Measurements from ENCODE around the gene DGKG.

Gene DGKG

DNA sequence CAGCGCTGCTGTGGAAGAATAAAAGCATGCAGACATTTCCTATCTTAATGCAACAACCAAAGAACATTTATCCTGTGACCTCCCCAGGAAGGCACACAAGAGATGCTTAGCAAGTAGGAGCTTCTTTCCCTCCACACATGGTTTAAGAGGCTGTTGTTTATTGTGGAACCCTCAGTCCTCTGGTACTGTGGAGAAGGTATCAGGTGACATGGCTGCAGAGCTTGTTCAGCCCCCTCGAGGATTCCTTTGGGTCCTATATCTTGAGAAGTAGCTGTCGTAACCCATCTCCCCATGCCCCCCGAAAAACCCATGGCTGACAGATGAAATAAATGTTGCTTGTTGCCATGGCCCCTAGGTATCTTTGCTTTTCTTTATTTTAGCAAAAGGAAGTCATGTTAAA lies 232.8 kb downstream of the DGKG start:
- DNase-seq (ENCODE audit: low read depth) = no peak
- H3K4me3 ChIP-seq (ENCODE audit: low read depth, low read length) = no peak overlapping the region

DNA sequence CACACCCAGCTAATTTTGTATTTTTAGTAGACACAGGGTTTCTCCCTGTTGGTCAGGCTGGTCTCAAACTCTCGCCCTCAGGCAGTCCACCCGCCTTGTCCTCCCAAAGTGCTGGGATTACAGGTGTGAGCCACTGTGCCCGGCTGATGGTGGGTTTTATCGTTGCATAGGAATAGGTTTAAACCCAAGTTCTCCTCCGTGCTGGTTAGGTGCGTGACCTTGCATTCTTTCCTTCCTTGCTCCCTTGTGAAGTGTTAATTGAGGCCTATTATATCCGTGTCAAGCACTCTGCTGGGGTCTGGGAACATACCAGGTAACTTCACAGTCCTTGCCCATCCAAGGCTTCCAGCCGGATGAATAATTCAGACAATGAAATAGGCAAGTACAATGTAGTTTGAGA lies 233.9 kb downstream of the DGKG start:
- no peak overlapping the region for H3K4me3 ChIP-seq (ENCODE audit: low read depth, low read length)
- no peak for DNase-seq (ENCODE audit: low read depth)

DNA sequence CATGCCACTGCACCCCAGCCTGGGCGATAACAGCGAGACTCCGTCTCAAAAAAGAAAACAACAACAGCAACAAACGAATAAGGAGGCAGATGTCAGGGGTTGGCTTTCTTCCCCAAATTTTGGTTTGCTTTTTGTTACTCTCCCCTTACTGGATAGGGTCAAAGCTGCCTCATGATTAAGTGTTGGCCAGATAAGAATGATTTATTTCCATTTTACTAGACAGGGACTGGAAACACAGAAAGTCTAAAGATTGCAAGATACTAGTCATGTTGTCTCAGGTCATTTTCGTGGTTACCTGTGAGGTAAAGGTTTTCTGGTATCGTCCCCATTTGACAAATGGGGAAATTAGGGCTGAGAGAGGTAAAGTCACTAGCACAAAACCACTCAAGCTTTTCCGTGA lies 234.6 kb downstream of the DGKG start:
- H3K4me3 ChIP-seq (ENCODE audit: low read depth, low read length) = no peak overlapping the region
- DNase-seq (ENCODE audit: low read depth) = no peak

DNA sequence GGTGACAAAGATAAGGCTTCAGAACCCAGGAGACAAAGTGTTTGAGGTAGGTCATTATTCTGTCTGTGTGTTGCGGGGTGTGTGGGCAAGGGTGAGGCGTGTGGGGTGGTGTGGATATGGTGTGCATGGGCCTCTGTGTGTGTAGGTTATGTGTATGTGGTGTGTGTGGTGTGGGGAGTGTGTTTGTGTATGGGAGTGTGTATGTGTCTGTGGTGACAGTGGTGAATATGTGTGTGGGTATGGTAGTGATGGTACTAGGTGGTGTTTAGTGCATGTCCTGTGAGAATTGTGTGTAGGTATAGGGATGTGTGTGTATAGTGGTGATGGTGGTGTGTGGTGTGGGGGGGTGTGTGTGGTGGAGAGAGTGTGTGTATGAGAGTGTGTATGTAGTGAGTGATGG lies 236.9 kb downstream of the DGKG start:
- no peak for DNase-seq (ENCODE audit: low read depth)
- no peak overlapping the region for H3K4me3 ChIP-seq (ENCODE audit: low read depth, low read length)

DNA sequence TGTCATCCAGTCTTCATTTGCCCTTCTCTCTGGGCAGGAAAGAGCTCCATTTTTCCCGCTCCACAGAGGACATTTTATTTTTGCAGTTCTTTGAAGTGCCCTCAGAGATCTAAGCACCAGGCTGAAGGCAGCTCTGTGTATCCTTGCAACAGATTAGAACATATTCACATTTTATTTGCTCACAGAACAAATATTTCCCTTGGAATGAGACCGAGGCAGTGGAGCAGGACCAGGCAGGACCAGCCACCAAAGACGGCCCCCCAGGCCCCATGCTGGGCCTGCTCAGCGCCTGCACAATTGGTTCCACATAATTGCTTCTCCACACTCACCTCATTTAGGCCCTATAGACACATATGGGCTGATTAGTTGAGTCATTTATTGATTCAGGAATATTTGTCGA lies 237.4 kb downstream of the DGKG start:
- no peak overlapping the region for H3K4me3 ChIP-seq (ENCODE audit: low read depth, low read length)

DNA sequence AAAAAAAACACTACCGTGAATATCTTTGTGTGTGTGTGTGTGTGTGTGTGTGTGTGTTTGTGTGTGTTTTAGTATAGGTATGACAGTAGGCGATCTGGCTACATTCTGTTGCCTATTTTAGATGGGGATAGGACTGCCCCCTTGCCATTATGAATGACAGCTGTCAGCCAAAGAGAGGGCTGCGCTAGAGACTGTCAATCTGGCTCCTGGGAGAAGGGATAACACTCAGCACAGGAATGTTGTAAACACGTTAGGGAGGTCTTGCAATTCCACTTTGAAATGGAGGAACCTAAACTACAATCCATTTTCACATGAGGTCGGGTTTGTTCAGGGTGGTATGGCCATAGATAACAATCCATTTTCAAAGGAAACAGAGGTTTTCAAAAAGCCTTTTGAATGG lies 239.0 kb downstream of the DGKG start:
- DNase-seq (ENCODE audit: low read depth) = no peak
- H3K4me3 ChIP-seq (ENCODE audit: low read depth, low read length) = no peak overlapping the region

More for the DNA sequence above, 237.4 kb downstream of the DGKG start:
- no peak for DNase-seq (ENCODE audit: low read depth)

DNA sequence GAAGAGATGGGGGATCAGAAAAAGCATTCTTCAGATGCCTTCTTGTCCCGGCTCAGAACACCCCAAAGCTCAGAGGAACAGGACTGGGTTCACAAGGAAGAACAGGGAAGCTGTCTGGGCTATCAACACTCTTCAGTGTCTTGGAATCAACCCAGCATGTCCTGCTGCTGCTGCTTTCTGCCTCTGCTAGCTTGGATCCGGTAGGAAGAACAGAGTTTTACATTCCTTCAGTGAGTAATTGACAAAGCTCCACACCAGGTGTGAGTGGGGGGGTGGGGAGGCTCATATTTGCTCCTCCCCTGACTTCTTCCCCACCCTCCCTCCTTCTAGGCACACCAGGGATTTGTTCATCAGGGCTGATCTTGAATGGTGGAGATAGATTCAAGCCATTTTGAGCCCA lies 240.1 kb downstream of the DGKG start:
- no peak for DNase-seq (ENCODE audit: low read depth)
- H3K4me3 ChIP-seq (ENCODE audit: low read depth, low read length) = no peak overlapping the region

DNA sequence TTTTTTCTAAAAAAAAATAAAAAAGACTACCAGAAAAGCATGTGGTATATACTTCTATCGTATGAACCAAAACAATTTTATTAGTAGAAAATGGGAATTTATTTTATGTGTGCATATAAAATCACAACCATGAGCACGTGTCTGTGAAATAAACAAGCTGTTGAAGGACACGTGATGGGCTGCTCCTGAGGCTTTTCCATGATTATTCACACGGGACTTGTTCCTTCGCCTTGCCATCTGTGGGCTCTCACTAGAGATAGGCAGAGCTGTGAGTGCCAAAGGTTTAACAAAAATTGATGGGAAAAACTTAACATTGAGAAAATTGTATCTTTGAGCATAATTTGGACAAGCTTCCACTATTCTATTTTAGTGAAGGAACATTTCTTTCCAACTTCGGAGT lies 240.8 kb downstream of the DGKG start:
- DNase-seq (ENCODE audit: low read depth) = no peak
- no peak overlapping the region for H3K4me3 ChIP-seq (ENCODE audit: low read depth, low read length)

DNA sequence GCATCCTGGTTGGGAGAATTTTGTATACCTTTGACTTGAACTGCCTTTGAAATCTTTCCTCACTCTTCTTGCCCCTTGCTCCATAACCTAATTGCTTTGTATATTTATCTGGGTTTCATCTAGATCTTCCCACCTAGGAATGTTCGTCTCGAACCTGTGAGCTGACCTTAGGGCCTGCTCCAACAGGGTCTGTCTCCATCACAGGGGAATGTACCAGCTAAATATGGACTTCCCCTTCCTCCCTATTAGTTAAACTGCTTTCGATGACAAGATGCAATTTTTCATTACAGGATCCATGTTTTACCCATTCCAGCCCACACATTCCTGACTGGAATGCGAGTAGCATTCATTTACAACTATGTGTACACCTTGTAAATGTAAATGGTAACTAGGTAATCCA lies 242.5 kb downstream of the DGKG start:
- H3K4me3 ChIP-seq (ENCODE audit: low read depth, low read length) = no peak overlapping the region
- no peak for DNase-seq (ENCODE audit: low read depth)

DNA sequence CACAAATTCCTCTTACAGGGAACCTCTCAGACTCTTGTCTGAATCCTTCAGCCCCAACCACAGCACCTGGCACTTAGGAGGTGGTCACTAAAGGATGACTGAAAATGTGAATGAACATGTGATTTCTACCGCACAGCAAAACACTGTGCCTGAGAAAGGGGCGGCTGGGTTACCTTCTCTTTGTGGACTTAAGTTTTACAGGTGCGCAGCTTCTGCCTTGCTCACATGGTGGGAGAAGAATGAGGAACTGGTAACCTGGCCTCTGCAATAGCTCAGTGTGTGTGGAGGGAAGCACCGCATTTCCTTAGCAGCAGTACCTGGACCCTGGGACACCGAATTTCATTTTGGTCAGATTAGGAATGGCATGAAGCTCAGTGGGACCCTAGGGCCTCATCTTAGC lies 243.3 kb downstream of the DGKG start:
- DNase-seq (ENCODE audit: low read depth) = no peak
- no peak overlapping the region for H3K4me3 ChIP-seq (ENCODE audit: low read depth, low read length)

DNA sequence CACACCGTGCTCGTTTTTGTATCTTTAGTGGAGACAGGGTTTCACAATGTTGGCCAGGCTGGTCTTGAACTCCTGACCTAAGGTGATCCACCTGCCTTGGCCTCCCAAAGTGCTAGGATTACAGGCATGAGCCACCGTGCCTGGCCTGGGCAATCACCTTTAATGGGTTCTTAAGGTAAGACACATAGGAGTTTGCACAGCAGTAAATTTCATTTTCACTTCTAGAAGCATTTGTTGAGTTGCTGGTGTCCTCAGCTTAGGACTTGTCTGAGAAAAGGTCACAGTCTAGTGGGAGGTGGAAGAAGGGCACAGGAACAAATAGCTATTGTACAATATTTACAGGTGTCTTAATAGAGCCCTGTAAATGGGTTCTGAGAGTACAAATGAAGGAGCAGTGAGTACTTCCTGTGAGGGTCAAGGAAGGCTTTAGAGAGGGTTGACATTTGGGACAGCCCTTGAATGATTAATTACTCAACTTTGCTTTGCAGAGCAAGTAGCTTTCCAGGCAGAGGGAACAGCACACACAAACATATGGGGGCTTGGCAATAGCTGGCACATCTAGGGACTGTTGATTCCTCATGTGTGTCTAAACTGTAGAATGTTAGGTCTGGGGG lies 244.4 kb downstream of the DGKG start:
- no peak for DNase-seq (ENCODE audit: low read depth)
- no peak overlapping the region for H3K4me3 ChIP-seq (ENCODE audit: low read depth, low read length)

DNA sequence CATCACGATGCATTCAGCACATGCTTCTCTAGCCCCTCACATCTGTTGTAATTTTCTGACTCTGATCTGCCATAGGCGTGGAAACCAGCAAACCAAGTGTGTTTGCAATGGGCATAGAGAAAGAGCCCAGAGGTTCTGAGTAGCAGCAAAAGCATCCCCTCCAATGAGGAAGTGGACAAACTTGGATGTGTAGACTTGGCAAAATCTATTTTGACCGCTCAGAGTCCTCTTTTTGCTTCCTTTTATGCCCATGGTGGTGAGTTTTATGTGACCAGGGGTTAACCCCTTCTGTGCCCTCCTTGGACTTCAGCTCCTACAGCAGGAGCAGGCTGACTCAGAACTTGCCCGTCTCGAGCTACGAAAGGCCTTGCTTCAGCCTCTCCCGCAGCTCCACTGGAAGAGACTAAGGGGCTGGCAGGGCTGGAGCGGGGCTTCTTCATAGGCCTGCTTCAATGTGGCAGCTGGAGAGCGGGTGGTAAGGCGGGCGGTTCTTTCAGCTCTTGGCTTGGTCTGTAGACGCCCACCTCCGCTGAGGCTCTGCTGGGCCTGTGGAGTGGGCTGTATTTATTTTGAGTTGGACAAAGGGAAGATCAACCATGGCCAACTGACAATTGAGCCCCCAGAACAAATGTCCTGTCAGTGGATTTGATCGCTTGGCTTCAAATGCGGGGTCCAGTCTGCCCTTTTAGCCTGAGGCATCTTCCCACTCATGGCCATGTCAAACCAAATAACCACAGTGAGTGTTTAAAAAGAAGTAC lies 246.6 kb downstream of the DGKG start:
- no peak for DNase-seq (ENCODE audit: low read depth)
- H3K4me3 ChIP-seq (ENCODE audit: low read depth, low read length) = no peak overlapping the region

DNA sequence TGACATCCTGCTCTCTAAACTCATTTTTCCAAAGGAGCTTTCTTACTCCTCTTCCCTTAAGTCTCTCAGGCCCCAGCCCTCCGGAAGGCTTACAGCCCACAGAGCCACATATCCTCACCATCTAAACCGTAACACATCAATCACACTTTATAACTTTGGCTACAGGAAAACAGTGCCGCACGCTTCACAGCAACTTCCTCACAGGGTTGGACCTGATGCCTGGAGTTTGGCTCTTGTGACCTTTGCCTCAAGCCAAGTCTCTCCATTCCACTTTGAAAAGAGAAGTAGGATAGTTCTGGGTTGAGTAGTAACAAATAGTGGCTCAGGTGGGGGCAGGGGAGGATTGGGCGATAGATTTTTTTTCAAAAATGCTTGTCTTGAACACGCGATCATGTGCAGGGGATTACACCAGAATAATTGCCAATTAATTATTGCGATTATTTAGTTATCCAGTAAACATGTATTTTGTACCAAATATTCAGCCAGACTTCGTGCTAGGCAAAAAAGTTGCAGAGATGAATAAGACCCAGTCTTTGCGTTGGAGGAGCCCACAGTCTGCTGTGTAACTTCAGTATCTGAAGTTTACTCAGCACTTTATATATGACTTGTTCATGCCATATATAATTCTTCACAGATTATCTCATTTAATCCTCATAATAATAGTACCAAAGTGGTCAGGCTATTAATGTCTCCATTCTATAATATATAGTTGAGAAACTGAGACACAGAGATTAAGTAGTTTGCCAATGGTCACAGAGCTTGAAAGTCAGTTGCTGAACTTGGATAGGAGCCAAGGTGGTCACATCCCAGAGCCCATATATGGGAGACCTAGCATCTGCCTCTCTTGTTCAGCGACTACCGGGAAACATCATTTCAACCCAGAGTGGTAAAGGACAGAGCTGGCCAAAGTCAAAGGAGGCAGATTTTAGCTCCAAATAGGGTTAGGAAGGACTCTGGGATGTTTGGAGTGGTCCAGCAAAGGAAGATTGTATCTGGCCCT lies 250.8 kb downstream of the DGKG start:
- H3K4me3 ChIP-seq (ENCODE audit: low read depth, low read length) = no peak overlapping the region
- no peak for DNase-seq (ENCODE audit: low read depth)

DNA sequence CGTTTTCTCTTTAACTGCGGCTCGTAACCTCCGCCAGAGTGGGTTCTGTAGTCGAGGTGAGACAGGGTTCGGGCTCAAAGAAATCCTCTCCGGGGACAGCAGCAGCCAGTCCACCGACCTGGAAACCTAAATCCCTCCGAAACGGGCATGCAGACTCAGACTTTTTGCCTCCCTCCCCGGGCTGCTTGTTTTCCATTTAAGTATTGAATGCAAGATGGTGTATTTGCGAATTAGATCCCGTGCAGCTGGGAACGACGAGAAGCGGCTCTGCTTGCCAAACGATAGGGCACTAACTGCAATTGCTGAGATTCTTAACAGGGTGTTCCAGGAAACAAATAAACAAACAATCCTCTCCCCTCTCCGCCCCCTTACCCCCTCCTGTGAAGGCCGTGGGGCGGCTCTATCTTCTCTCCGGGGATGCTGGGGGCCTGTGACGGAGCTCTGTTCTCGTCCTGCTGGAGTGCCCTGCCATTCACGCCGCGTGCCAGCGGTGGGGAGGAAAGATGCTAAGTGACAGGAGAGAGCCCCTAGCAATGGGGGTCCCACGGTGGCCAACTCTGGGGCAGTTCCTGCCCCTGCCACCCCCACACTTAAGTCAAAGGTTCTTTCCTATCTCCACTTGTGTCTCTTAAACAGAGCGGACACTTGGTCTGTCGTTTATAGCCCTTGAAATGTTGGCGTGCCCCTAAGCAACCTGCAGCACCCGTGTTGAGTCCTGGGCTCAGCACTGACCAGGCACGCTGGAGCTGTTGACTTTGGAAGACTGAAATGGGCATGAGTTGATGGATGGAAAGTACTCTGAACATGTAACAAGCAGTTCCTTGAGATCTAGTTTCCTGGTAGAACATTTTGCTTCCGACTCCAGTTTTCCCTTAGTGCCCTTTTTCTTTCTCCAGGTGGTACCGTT lies 251.9 kb downstream of the DGKG start:
- H3K4me3 ChIP-seq (ENCODE audit: low read depth, low read length) = peak overlapping the region; percentile 55
- DNase-seq (ENCODE audit: low read depth) = no peak

DNA sequence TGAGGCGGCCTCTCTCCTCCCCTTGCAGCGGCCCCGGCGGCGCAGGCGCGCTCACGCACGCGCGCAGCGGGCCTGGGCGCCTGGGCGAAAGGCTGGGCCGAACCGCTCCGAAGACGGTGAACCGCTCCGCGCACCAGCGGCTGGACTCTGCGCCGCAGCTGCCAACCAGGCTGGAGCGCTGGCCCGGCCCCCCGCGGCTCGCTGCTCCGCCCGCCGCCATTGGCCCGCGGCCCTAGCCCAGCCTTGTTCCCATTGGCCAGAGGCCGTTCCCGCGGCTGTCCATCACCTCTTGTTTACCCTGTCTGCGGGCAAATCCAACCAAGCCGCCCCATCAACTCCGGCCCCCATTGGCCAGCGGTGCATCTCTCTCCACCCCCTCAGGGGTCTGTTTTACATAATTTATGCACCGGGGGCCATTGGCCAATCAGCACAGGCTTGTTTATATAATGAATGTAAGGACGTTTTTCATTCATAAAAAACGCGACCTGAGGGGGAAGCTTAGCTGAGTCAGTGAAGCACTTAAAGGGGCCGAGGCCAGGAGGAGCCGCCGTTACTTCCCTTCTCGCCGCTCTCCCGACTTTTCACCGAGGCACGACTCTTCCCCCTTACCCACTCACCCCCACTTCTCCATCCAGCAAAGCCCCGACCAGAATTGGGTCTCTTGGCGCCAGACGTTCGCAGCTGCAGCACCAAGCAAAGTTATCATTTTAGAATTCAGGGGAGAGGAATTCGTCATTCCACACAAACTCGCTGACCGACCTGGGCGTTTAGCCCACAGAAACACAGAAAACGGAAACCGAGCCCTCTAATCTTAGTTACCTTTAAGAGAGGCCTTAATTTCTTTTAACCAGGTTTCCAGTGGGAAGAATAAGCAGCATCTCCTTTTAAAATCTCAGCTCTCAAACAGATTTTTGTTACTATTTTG lies 252.8 kb downstream of the DGKG start, which contains the start of gene ETV5:
TSS of gene ETV5 (minus strand) at position 149 of the 925 bp plus-strand sequence. CDS start 3,221 bp downstream, outside the sequence.
- peak; percentile 99 for DNase-seq (ENCODE audit: low read depth)
- peak within 1 kb of the TSS; percentile 87 for H3K4me3 ChIP-seq (ENCODE audit: low read depth, low read length)

DNA sequence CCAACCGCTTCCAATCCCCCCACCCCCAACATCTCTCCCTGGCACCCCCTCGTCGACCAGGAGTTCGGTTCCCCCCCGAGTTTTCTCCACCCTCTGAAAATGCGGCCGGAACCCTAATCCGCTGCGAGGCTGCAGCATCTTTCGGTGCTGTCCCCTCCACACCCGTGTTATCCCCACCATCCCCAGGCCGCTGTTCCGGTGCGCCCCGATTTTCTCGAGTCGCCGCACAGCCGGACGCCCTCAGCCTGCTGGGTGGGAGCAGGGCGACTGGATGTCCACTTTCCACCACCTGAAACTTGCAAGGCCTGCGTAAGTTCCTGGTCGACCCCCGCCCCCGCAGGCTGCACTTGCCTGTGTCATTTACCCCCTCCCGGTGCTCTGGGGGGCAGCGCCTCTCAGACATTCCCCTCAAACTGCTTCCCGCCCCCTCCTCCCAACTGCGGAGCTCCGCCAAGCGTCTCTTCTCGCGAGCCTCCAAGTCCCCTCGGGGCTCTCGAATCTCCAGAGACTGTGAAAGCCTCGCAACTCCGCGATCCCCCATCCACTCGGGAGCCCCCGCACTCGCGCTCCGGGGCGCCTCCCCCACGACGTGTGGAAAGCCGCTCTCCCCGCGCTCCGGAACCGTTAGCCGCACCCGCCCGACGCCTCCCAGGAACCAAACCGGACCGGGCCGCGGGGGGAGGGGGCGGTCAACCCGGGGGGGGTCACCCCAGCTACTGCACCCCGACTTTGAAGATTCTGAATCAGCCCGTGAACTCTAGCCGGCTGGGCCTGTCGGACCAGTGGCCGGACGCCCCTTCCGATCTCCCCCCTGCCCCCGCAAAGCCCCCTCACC lies 253.7 kb downstream of the DGKG start:
- H3K4me3 ChIP-seq (ENCODE audit: low read depth, low read length) = peak overlapping the region; percentile 87
- DNase-seq (ENCODE audit: low read depth) = no peak

All from skeletal muscle cell (primary cell).